IMR-90 (cell line): ENCODE measurements around the gene CIROP. TPM values are rescaled to one million over a fixed set of nuclear protein-coding genes. Genes with fewer than 3 reads are reported as not detected.

ENCODE experiments used
- ATAC-seq: fragments of 200-7000 bp; cut with Tn5 transposase; 2 replicates; pipeline ENCODE4 v1.9.1; 2020; ENCODE audit warnings: low read depth, mild to moderate bottlenecking, moderate library complexity
- BruUV-seq: library from RNA; stranded (reverse); fragments of 400-500 nt; replicated peaks from 2 replicates; lab custom pipeline; 2021; lab: Mats Ljungman, UMichigan
- CTCF ChIA-PET: fragments of 300-600 bp; formaldehyde crosslinking; extraction: SDS; loops from one replicate; lab custom pipeline; 2021; ENCODE audit warnings: antibody characterized with exemption; lab: Yijun Ruan, JAX
- POLR2A ChIA-PET: fragments of 300-600 bp; sonication (Branson Sonifier 250); formaldehyde crosslinking; loops from one replicate; lab custom pipeline; 2022; ENCODE audit warnings: antibody characterized with exemption; ENCODE audit not compliant: unreplicated experiment; lab: Charles Lee
- DNase-seq: peaks from one replicate; pipeline ENCODE4 v3.0.0; 2013
- H2AFZ ChIP-seq: replicated peaks from 2 replicates; pipeline ENCODE3; 2013; ENCODE audit warnings: low read length, mild to moderate bottlenecking; ENCODE audit not compliant: poor library complexity
- H2AK5ac ChIP-seq: 2 replicates; pipeline ENCODE4 v1.6.1; 2013; ENCODE audit warnings: low read depth, low read length, inconsistent platforms
- H2AK9ac ChIP-seq: replicated peaks from 2 replicates; pipeline ENCODE3; 2013; ENCODE audit warnings: mild to moderate bottlenecking, low read depth, low read length, moderate library complexity; ENCODE audit not compliant: poor library complexity
- H2BK120ac ChIP-seq: 2 replicates; pipeline ENCODE4 v1.6.1; 2013; ENCODE audit warnings: low read depth, low read length, inconsistent platforms
- H2BK15ac ChIP-seq: 3 replicates; pipeline ENCODE4 v1.6.1; 2013; ENCODE audit warnings: low read depth, low read length, inconsistent platforms
- H2BK20ac ChIP-seq: 2 replicates; pipeline ENCODE4 v1.6.1; 2013; ENCODE audit warnings: low read depth, mild to moderate bottlenecking, inconsistent platforms, low read length, moderate library complexity
- H2BK5ac ChIP-seq: 2 replicates; pipeline ENCODE4 v1.6.1; 2013; ENCODE audit warnings: mild to moderate bottlenecking, low read depth, low read length, inconsistent platforms; ENCODE audit not compliant: poor library complexity, severe bottlenecking
- H3K14ac ChIP-seq: replicated peaks from 2 replicates; pipeline ENCODE4 v1.6.1; 2013; ENCODE audit warnings: low read depth, low read length, inconsistent platforms
- H3K18ac ChIP-seq: 2 replicates; pipeline ENCODE4 v1.6.1; 2013; ENCODE audit warnings: low read depth, low read length, control low read depth
- H3K23ac ChIP-seq: 2 replicates; pipeline ENCODE4 v1.6.1; 2013; ENCODE audit warnings: low read depth, low read length, inconsistent platforms
- H3K27ac ChIP-seq: 2 replicates; pipeline ENCODE4 v1.5.1; 2013; ENCODE audit warnings: mild to moderate bottlenecking, control low read depth, low read length; ENCODE audit not compliant: insufficient read depth
- H3K27me3 ChIP-seq: 2 replicates; pipeline ENCODE4 v1.6.1; 2013; ENCODE audit warnings: low read length; ENCODE audit not compliant: control insufficient read depth, insufficient read depth
- H3K36me3 ChIP-seq: 2 replicates; pipeline ENCODE4 v1.6.1; 2013; ENCODE audit warnings: low read length, mixed read lengths; ENCODE audit not compliant: control insufficient read depth, insufficient read depth
- H3K4ac ChIP-seq: 2 replicates; pipeline ENCODE4 v1.6.1; 2013; ENCODE audit warnings: low read depth, low read length, inconsistent platforms
- H3K4me1 ChIP-seq: 2 replicates; pipeline ENCODE4 v1.6.1; 2013; ENCODE audit warnings: low read length, mixed read lengths; ENCODE audit not compliant: control insufficient read depth, insufficient read depth
- H3K4me2 ChIP-seq: 2 replicates; pipeline ENCODE4 v1.6.1; 2013; ENCODE audit warnings: low read depth, mild to moderate bottlenecking, control low read depth, low read length, moderate library complexity
- H3K4me3 ChIP-seq: 2 replicates; pipeline ENCODE4 v1.5.1; 2013; ENCODE audit warnings: low read depth, mild to moderate bottlenecking, control low read depth, low read length, moderate library complexity; ENCODE audit not compliant: insufficient read depth
- H3K56ac ChIP-seq: 2 replicates; pipeline ENCODE4 v1.6.1; 2013; ENCODE audit warnings: low read length, inconsistent platforms; ENCODE audit not compliant: insufficient read depth; ENCODE audit errors: extremely low read depth
- H3K79me1 ChIP-seq, 2 experiments: 2 replicates each; pipeline ENCODE4 v1.6.1; 2013; ENCODE audit warnings: low read length in 2 of 2, inconsistent platforms in 1 of 2, low read depth in 1 of 2
- H3K9ac ChIP-seq: 2 replicates; pipeline ENCODE4 v1.6.1; 2013; ENCODE audit warnings: low read depth, low read length, control low read depth
- H3K9me1 ChIP-seq: 2 replicates; pipeline ENCODE4 v1.6.1; 2013; ENCODE audit warnings: low read length, inconsistent platforms; ENCODE audit not compliant: insufficient read depth
- H3K9me3 ChIP-seq: 2 replicates; pipeline ENCODE4 v1.6.1; 2013; ENCODE audit warnings: low read length; ENCODE audit not compliant: control insufficient read depth, insufficient read depth
- H4K20me1 ChIP-seq: 2 replicates; pipeline ENCODE4 v1.6.1; 2013; ENCODE audit warnings: low read length, inconsistent platforms; ENCODE audit not compliant: insufficient read depth
- H4K5ac ChIP-seq: 2 replicates; pipeline ENCODE4 v1.6.1; 2013; ENCODE audit warnings: mild to moderate bottlenecking, low read depth, low read length, control low read depth
- H4K8ac ChIP-seq, 2 experiments: 2 replicates each; pipeline ENCODE4 v1.6.1; 2013; ENCODE audit warnings: low read depth in 2 of 2, low read length in 2 of 2, control low read depth in 1 of 2, inconsistent platforms in 1 of 2
- H4K91ac ChIP-seq: 2 replicates; pipeline ENCODE4 v1.6.1; 2013; ENCODE audit warnings: low read depth, low read length, inconsistent platforms; ENCODE audit not compliant: insufficient read depth
- BHLHE40 ChIP-seq: fragments of 150-350 bp; IDR thresholded peaks from 2 replicates; pipeline ENCODE4 v1.6.1; 2016; ENCODE audit warnings: mild to moderate bottlenecking, low read depth, low read length
- CHD1 ChIP-seq: IDR thresholded peaks from 2 replicates; pipeline ENCODE4 v1.6.1; 2012; ENCODE audit warnings: low read depth, low read length, improper control_type of control experiment
- CTCF ChIP-seq: conservative IDR thresholded peaks from 2 replicates; pipeline ENCODE4 v1.5.1; 2012; ENCODE audit warnings: mild to moderate bottlenecking, low read depth, low read length, improper control_type of control experiment
- ELK1 ChIP-seq: fragments of 150-350 bp; IDR thresholded peaks from 2 replicates; pipeline ENCODE4 v1.6.1; 2016; ENCODE audit warnings: low read depth, mild to moderate bottlenecking, low read length, moderate library complexity, borderline replicate concordance
- FOS ChIP-seq: fragments of 150-350 bp; IDR thresholded peaks from 2 replicates; pipeline ENCODE4 v1.6.1; 2016; ENCODE audit warnings: low read depth, low read length
- MAZ ChIP-seq: IDR thresholded peaks from 2 replicates; pipeline ENCODE4 v1.6.1; 2012; ENCODE audit warnings: low read depth, mild to moderate bottlenecking, low read length, improper control_type of control experiment, moderate library complexity, borderline replicate concordance
- NFE2L2 ChIP-seq: fragments of 150-350 bp; IDR thresholded peaks from 2 replicates; pipeline ENCODE4 v1.6.1; 2016; ENCODE audit warnings: low read depth, mild to moderate bottlenecking, low read length
- POLR2A ChIP-seq: IDR thresholded peaks from 2 replicates; pipeline ENCODE4 v1.6.1; 2012; ENCODE audit warnings: mild to moderate bottlenecking, low read depth, low read length
- RAD21 ChIP-seq: IDR thresholded peaks from 2 replicates; pipeline ENCODE4 v1.6.1; 2012; ENCODE audit warnings: low read length, improper control_type of control experiment
- RFX5 ChIP-seq: IDR thresholded peaks from 2 replicates; pipeline ENCODE4 v1.8.0; 2012; ENCODE audit warnings: low read depth, mild to moderate bottlenecking, low read length, moderate library complexity
- SMC3 ChIP-seq: fragments of 150-350 bp; IDR thresholded peaks from 2 replicates; pipeline ENCODE4 v1.6.1; 2016; ENCODE audit warnings: low read depth, mild to moderate bottlenecking, antibody characterized with exemption, low read length, moderate library complexity
- USF2 ChIP-seq: fragments of 150-350 bp; IDR thresholded peaks from 2 replicates; pipeline ENCODE4 v1.6.1; 2017; ENCODE audit warnings: mild to moderate bottlenecking, antibody characterized with exemption, low read length, low read depth
- WGBS, 2 experiments: methylation state at CpG; one replicate each; pipeline versions ENCODE4 v1.1.5 to v1.1.7; 2013; ENCODE audit warnings: missing lambda C conversion rate in 2 of 2; ENCODE audit not compliant: insufficient read length in 1 of 2; ENCODE audit errors: extremely low coverage in 2 of 2; 5-methylcytosine and 5-hydroxymethylcytosine counted together
- dilution Hi-C: fragments of 300-500 bp; cut with HindIII; formaldehyde crosslinking; loops from one replicate; pipeline ENCODE4 v1.14.3; 2018; ENCODE audit warnings: low sequenced_read_pairs; ENCODE audit not compliant: unreplicated experiment
- in situ Hi-C: fragments of 300-500 bp; cut with MboI; formaldehyde crosslinking; loops from 3 replicates; pipeline ENCODE4 v1.14.3; 2019; ENCODE audit warnings: low sequenced_read_pairs, inconsistent platforms, mixed read lengths
- intact Hi-C: fragments of 100-400 bp; cut with micrococcal nuclease; formaldehyde crosslinking; loops from 2 replicates; pipeline ENCODE4 v1.10.0; 2022
- polyA plus RNA-seq, 3 experiments: library from polyadenylated mRNA; depleted of rRNA; stranded (reverse); fragments of >200 nt; gene quantifications; 2 replicates each; pipeline ENCODE4 v1.2.3, GENCODE V29; 2012; ENCODE audit warnings: low replicate concordance in 1 of 3
- total RNA-seq: library from RNA; depleted of rRNA; stranded (reverse); fragments of >200 nt; gene quantifications from 2 replicates; pipeline ENCODE4 v1.2.3, GENCODE V29; 2012

CIROP gene
- total and polyA plus RNA-seq, 2 of the 4 experiments (the other 2 are of a cell fraction), result 0.31 to 0.36 TPM

GRCh38 chr14:23057757-23058653 is 46.8 kb downstream of the CIROP start:
- peak overlapping the region; percentile 62 for H3K4me3 ChIP-seq
- peaks cover 41% of the 10 kb centered on the region for H3K36me3 ChIP-seq
- peaks cover 21% of the 10 kb centered on the region for H4K20me1 ChIP-seq
- no peaks in the 10 kb centered on the region for H3K27me3 ChIP-seq
- in situ Hi-C loops, result no loop called here
- H4K8ac ChIP-seq, result no peak overlapping the region
- DNase-seq (peak; percentile 76), ATAC-seq (peak; percentile 55)
- no peak overlapping the region for H3K18ac ChIP-seq
- WGBS, 2 experiments, result 2% methylated on average over 21 of the region's 51 CpGs; no CpG with 5 or more reads in 1 of the 2 experiments
- BruUV-seq, result no TSS peak
- H2AFZ ChIP-seq, result peak overlapping the region; percentile 89
- dilution Hi-C loops, result no loop called here
- peak overlapping the region; percentile 92 for H2AK9ac ChIP-seq
- peak overlapping the region; percentile 73 for H3K9ac ChIP-seq
- 0 out of 2 replicates have a peak overlapping the region, but pooled peaks have one; percentile 68 for H3K14ac ChIP-seq
- H4K91ac ChIP-seq, result 0 out of 2 replicates have a peak overlapping the region, but pooled peaks have one; percentile 25
- peak overlapping the region; percentile 85 for H3K4ac ChIP-seq
- H3K9me1 ChIP-seq, result peaks cover 5% of the 10 kb centered on the region; the same call in 1 of the 2 replicates
- peaks cover 19% of the 10 kb centered on the region for H3K4me1 ChIP-seq
- H3K4me2 ChIP-seq, result peak overlapping the region; percentile 87
- POLR2A ChIA-PET, result interaction anchor here (0.6 to 0.8 kb wide), 3 partner anchors 13 to 80 kb away, joined by 3 to 11 read pairs (median 3); no protein-coding TSS in a partner anchor
- CTCF ChIA-PET, result interaction anchor here (0.6 to 2.2 kb wide), 12 partner anchors 11 to 82 kb away, joined by 3 to 17 read pairs (median 4); partner anchors contain the start of genes ACIN1, C14orf119 and PSMB11
- H2AK5ac ChIP-seq, result peak overlapping the region; percentile 78
- H4K5ac ChIP-seq, result no peak overlapping the region
- H3K56ac ChIP-seq, result 0 out of 2 replicates have a peak overlapping the region, but pooled peaks have one; percentile 22
- peak overlapping the region; percentile 41 for H2BK5ac ChIP-seq
- H2BK15ac ChIP-seq, result no peak overlapping the region
- intact Hi-C loops, result loop anchor here (1.0 to 2.0 kb wide), 4 partner anchors 64 to 501 kb away; no protein-coding TSS in a partner anchor
- no peaks in the 10 kb centered on the region for H3K9me3 ChIP-seq
- H2BK120ac ChIP-seq, result no peak overlapping the region
- H3K27ac ChIP-seq, result peak overlapping the region; percentile 70
- peaks cover 0 to 47% of the 10 kb centered on the region in 2 experiments; a peak in 3 of 4 replicates for H3K79me1 ChIP-seq
- no peak overlapping the region for H2BK20ac ChIP-seq
- H3K23ac ChIP-seq, result peak overlapping the region; percentile 75; the same call in 1 of the 2 replicates
- TF ChIP-seq NFE2L2 (no peak), USF2 (no peak; the same call in 1 of the 2 replicates), BHLHE40 (peak; percentile 47; the same call in 1 of the 2 replicates), SMC3 (peak; percentile 83), MAZ (peak; percentile 35; the same call in 1 of the 2 replicates), ELK1 (no peak), CHD1 (no peak), CTCF (peak; percentile 89), RFX5 (no peak), FOS (no peak), RAD21 (peak; percentile 82), POLR2A (no peak; the same call in 1 of the 2 replicates)
